ENCODE data around the gene FAM43B.

GRCh38 chr1:20571427-20571826, 19.1 kb downstream of the FAM43B start:
- TF ChIP-seq POLR2A (IDR thresholded peaks at IDR 0.05) (no peak), CTCF (IDR thresholded peaks at IDR 0.05) (no peak), POLR2AphosphoS5 (IDR thresholded peaks at IDR 0.05) (no peak)
